Heart right ventricle (tissue), 16 donors: ENCODE measurements around the gene TBPL2. TPM values are rescaled to one million over a fixed set of nuclear protein-coding genes. Genes with fewer than 3 reads are reported as not detected.

Experiments
- ATAC-seq, 8 donors: fragments of 200-7000 bp; cut with Tn5 transposase; one replicate each; pipeline ENCODE4 v1.9.1; 2020; ENCODE audit warnings: mild to moderate bottlenecking in 8 of 8, moderate library complexity in 8 of 8, moderate number of reproducible peaks in 1 of 8
- DNase-seq, 2 donors: peaks; one replicate each; pipeline ENCODE4 v3.0.0-alpha.2; 2020
- H3K27ac ChIP-seq, 10 donors: fragments of 200-600 bp; sonication (generic) in 2 of 10; one replicate each; pipeline versions ENCODE4 v1.5.0 to v1.8.0; 2020 to 2022; ENCODE audit warnings: mild to moderate bottlenecking in 3 of 10
- H3K27me3 ChIP-seq, 7 donors: fragments of 200-600 bp; one replicate each; pipeline ENCODE4 v1.8.0; 2021 to 2022; ENCODE audit warnings: mild to moderate bottlenecking in 2 of 7
- H3K36me3 ChIP-seq, 9 donors: fragments of 200-600 bp; sonication (generic) in 1 of 9; one replicate each; pipeline versions ENCODE4 v1.5.0 to v1.8.0; 2020 to 2022; ENCODE audit warnings: mild to moderate bottlenecking in 2 of 9
- H3K4me1 ChIP-seq, 9 donors: fragments of 200-600 bp; sonication (generic) in 1 of 9; one replicate each; pipeline versions ENCODE4 v1.5.0 to v1.8.0; 2020 to 2022; ENCODE audit warnings: mild to moderate bottlenecking in 4 of 9
- H3K4me3 ChIP-seq, 10 donors: fragments of 200-600 bp; sonication (generic) in 2 of 10; one replicate each; pipeline versions ENCODE4 v1.5.0 to v1.8.0; 2020 to 2022; ENCODE audit warnings: mild to moderate bottlenecking in 7 of 10, moderate library complexity in 2 of 10
- H3K9me3 ChIP-seq, 11 donors: fragments of 200-600 bp in 10 of 11; sonication (generic) in 2 of 11; one replicate each; pipeline versions ENCODE4 v1.5.0 to v1.8.0; 2013 to 2022; ENCODE audit warnings: mild to moderate bottlenecking in 2 of 11, control low read depth in 1 of 11, moderate library complexity in 1 of 11
- WGBS, 2 donors: extraction: QIAGEN DNeasy Blood & Tissue Kit; methylation state at CpG; one replicate each; pipeline ENCODE4 v1.1.7; 2013; ENCODE audit warnings: inconsistent platforms in 1 of 2; 5-methylcytosine and 5-hydroxymethylcytosine counted together
- intact Hi-C, 10 donors: fragments of 100-400 bp; cut with DNase I; formaldehyde crosslinking; loops; one replicate each; pipeline versions ENCODE4 v1.11.1 to v1.14.2; 2022
- polyA plus RNA-seq, 2 donors: library from polyadenylated mRNA; stranded (reverse); fragments of 200-250 nt; gene quantifications; one replicate each; pipeline ENCODE4 v1.2.3, GENCODE V29; 2013
- total RNA-seq, 10 donors: library from RNA; stranded (reverse); fragmentation: NEBNext Ultra II Directional in 3 of 10; extraction: Animal tissue kit (Norgen Biotek cat#: 25700) in 3 of 10; gene quantifications; one replicate each; pipeline versions ENCODE4 v1.2.1 to v1.2.4, GENCODE V29; 2021 to 2023
- TF ChIP-seq, protein P1 (sequence below), 9 donors: fragments of 200-600 bp; sonication (generic) in 2 of 9; IDR thresholded peaks; one replicate each; pipeline versions ENCODE4 v1.5.0 to v1.8.0; 2021 to 2022; ENCODE audit warnings: antibody characterized with exemption in 9 of 9, mild to moderate bottlenecking in 5 of 9, moderate library complexity in 1 of 9
- donor health status: Arrhythmogenic right ventricular cardiomyopathy.
- donor health status: ischemic (EF 13 %, LVEDD 7.1; RV severe dilation, severe dysfunction).
- donor health status: healthy with polysubstance abuse.
- donor health status: DM: no; HTN: yes; CAD: no.
- donor health status: DM: no; HTN: no; CAD: no.
- donor health status: ischemic (EF 25% LVEDD 6.9; RV normal size, moderate dysfunction).
- donor health status: ischemic (EF 25% LVEDD 5.7; RV mildly dilated, moderate dysfunction).
- donor health status: healthy.
- donor health status: DM: yes; HTN: yes; CAD: no.
- donor health status: Ischemic cardiomyopathy.
- donor health status: ischemic (EF 35%, LVEDD 5.7; RV mildly dilated, moderate dysfunction).
- donor health status: nonischemic (EF 11% LVEDD 7.7; RV severe dilation, severe dysfunction).
- donor health status: DM: yes; HTN: yes; CAD: no.
- donor health status: PGD.
- donor health status: ischemic (EF 29% LVEDD 5.4; RV normal size, mild dysfunction).
- donor health status: nonischemic (EF 23%, LVEDD 6.1; RV moderate dilation, normal function).

The TBPL2 gene
- total and polyA plus RNA-seq, 12 donors = not detected

DNA sequence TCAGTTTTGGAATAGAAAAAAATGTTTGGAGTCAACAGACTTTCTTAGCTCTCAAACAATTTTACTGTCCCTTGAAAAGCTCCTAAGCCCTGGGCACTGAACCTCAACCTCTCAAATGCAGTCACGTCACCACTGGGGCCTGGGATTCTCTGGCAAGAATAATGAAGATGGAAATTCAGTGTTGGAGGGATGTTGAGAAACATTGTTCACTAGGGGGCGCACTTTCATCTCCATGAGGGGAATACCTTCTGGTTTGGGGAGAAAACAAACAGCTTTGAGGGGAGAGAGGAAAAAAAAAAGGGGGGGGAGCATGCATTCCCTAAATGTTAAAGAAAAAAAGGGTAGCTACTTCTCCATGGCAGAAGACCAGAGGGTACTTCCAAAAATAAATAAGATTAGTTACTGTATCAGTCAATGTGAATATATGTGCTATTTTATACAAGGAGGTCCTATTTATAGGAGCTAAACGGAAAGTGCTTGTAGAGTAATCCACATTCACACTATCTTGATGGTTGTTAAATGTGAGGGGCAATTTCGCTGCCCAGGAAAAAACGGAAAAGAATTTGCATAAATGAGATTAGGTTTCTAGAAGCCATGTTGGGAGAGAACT, 5.8 kb upstream of the TBPL2 start:
- peak in 1 of 2 donors; percentile 77 for DNase-seq
- no peak overlapping the region for H3K4me3 ChIP-seq
- intact Hi-C loops = loop anchor here in 8 of 10 donors (5.0 to 10.0 kb wide), 8 partner anchors 129 to 1029 kb away; partner anchors contain the start of gene KTN1 (in 1 of the 8)
- 15 to 19% methylated on average over 5 of the region's 5 CpGs for WGBS, 2 donors
- H3K9me3 ChIP-seq = no peaks in the 10 kb centered on the region
- H3K4me1 ChIP-seq = peaks cover 0 to 35% (median 10%) of the 10 kb centered on the region in 9 donors
- no peaks in the 10 kb centered on the region for H3K27me3 ChIP-seq
- TF ChIP-seq, protein P1, sequence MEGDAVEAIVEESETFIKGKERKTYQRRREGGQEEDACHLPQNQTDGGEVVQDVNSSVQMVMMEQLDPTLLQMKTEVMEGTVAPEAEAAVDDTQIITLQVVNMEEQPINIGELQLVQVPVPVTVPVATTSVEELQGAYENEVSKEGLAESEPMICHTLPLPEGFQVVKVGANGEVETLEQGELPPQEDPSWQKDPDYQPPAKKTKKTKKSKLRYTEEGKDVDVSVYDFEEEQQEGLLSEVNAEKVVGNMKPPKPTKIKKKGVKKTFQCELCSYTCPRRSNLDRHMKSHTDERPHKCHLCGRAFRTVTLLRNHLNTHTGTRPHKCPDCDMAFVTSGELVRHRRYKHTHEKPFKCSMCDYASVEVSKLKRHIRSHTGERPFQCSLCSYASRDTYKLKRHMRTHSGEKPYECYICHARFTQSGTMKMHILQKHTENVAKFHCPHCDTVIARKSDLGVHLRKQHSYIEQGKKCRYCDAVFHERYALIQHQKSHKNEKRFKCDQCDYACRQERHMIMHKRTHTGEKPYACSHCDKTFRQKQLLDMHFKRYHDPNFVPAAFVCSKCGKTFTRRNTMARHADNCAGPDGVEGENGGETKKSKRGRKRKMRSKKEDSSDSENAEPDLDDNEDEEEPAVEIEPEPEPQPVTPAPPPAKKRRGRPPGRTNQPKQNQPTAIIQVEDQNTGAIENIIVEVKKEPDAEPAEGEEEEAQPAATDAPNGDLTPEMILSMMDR (IDR thresholded peaks at IDR 0.05) = peak; percentile 48 to 72 (median 67)
- peak; percentile 45 to 78 (median 64) for ATAC-seq
- no peaks in the 10 kb centered on the region for H3K36me3 ChIP-seq
- peak overlapping the region in 1 of 10 donors; percentile 26 for H3K27ac ChIP-seq

DNA sequence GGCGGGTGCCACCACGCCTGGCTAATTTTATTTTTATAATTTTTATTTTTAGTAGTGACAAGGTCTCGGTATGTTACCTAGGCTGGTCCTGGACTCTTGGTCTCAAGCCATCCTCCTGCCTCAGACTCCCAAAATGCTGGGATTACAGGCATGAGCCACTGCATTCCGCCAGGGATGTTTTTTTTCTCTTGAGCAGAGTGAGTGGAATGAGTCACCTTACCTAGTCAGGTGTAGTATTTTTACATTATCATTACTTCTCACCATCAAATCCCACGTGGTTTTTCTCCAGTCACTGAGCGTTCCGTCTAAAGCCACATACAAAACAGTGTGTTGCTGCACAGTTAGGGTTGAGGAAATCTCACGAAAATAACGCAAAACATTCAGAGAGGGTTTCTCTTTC, 870 bp upstream of the TBPL2 start:
- DNase-seq = no peak
- no peak overlapping the region for H3K4me3 ChIP-seq
- ATAC-seq = no peak
- intact Hi-C loops = loop anchor here in 6 of 10 donors (10.0 kb wide), 5 partner anchors 134 to 1034 kb away; partner anchors contain the start of gene KTN1 (in 1 of the 6)
- H3K4me1 ChIP-seq = peaks cover 0 to 9% (median under 1%) of the 10 kb centered on the region in 9 donors
- H3K9me3 ChIP-seq = no peaks in the 10 kb centered on the region
- H3K27ac ChIP-seq = no peak overlapping the region
- peaks cover 0 to 19% (median 5%) of the 10 kb centered on the region in 7 donors for H3K27me3 ChIP-seq
- TF ChIP-seq, protein P1 (IDR thresholded peaks at IDR 0.05) = no peak
- 80 to 84% methylated on average over 9 of the region's 9 CpGs for WGBS, 2 donors
- no peaks in the 10 kb centered on the region for H3K36me3 ChIP-seq

DNA sequence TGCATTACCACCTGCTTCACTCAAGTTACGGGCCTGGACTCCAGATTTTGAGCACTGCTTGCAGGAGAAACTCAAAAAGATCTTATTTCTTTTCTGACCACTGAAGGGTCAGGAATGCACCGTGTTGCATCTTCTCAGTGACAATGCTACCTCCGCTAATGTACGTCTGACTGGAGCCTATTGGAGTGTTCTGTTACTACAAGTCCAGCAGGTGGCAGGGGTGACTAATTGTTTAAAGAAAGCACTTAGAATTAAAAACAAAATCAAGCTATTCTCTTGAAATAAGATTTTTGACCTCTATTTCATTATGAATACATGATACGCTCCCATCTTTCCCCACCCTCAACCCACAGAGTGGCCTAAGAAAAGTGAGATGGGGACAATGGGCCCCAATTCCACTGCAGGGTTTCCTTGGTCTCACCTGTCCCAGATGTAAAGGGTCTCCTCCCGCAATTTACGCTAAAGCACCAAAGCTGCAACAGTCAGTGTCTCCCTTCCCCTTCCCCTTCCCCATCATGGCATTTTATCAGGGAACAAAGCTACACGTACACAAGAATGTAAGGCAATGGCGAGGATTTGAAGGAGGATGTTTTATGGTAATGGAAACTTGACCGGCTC, 2.2 kb downstream of the TBPL2 start:
- no peak overlapping the region for H3K4me3 ChIP-seq
- no peak overlapping the region for H3K27ac ChIP-seq
- H3K4me1 ChIP-seq = peaks cover 0 to 9% (median 0%) of the 10 kb centered on the region in 9 donors
- DNase-seq (peak in 1 of 2 donors; percentile 20), ATAC-seq (peak in 5 of 8 donors; percentile 25 to 63 (median 52))
- 48 to 49% methylated on average over 10 of the region's 10 CpGs for WGBS, 2 donors
- no peaks in the 10 kb centered on the region for H3K36me3 ChIP-seq
- TF ChIP-seq, protein P1 (IDR thresholded peaks at IDR 0.05) = peak in 8 of 9 donors; percentile 23 to 67 (median 55)
- no peaks in the 10 kb centered on the region for H3K9me3 ChIP-seq
- H3K27me3 ChIP-seq = peaks cover 0 to 26% (median 5%) of the 10 kb centered on the region in 7 donors
- intact Hi-C loops = loop anchor here in 5 of 10 donors (5.0 to 10.0 kb wide), 4 partner anchors 223 to 1039 kb away; no protein-coding TSS in a partner anchor

DNA sequence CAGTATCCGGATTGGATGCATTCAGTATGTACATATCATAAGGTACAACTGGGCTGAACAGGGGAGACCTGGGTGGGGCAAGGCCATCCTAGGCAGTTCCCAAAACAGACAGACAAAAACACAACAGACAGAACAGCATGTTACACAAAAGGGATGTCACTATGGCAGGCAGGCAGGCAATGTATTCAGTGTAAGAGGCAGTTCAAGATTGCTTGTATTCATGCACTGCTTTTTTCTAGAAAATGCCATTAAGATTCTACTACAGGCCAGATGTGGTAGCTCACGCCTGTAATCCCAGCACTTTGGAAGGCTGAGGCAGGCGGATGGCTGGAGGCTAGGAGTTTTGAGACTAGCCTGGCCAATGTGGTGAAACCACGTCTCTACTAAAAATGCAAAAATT, 3.5 kb downstream of the TBPL2 start:
- peaks cover 0 to 9% (median 0%) of the 10 kb centered on the region in 9 donors for H3K4me1 ChIP-seq
- intact Hi-C loops = loop anchor here in 5 of 10 donors (5.0 to 10.0 kb wide), 4 partner anchors 222 to 1040 kb away; no protein-coding TSS in a partner anchor
- H3K27ac ChIP-seq = no peak overlapping the region
- peaks cover 0 to 26% (median 5%) of the 10 kb centered on the region in 7 donors for H3K27me3 ChIP-seq
- no peak for ATAC-seq
- no peak for DNase-seq
- 82 to 85% methylated on average over 4 of the region's 4 CpGs for WGBS, 2 donors
- no peaks in the 10 kb centered on the region for H3K9me3 ChIP-seq
- TF ChIP-seq, protein P1 (IDR thresholded peaks at IDR 0.05) = no peak
- no peaks in the 10 kb centered on the region for H3K36me3 ChIP-seq
- H3K4me3 ChIP-seq = no peak overlapping the region
